HG03196 (cell line): Measurements from ENCODE around the gene CCDC70.

Experiments used
- ATAC-seq: cut with Tn5 transposase; IDR thresholded peaks from one replicate; pipeline ENCODE4 v1.9.1; 2021; ENCODE audit not compliant: unreplicated experiment

The CCDC70 gene

GRCh38 chr13:51856998-51857397, 4.8 kb upstream of the CCDC70 start:
- ATAC-seq = no peak

GRCh38 chr13:51858433-51859247, 3.1 kb upstream of the CCDC70 start:
- no peak for ATAC-seq

- ATAC-seq = no peak
Measured at GRCh38 chr13:51862957-51863356, 1.2 kb downstream of the CCDC70 start.

- ATAC-seq = no peak
Measured at GRCh38 chr13:51865838-51866237, 4.1 kb downstream of the CCDC70 start.

- no peak for ATAC-seq
Measured at GRCh38 chr13:51867062-51867461, 5.3 kb downstream of the CCDC70 start.

GRCh38 chr13:51869916-51870315, 8.1 kb downstream of the CCDC70 start:
- ATAC-seq = no peak

GRCh38 chr13:51870616-51871015, 8.8 kb downstream of the CCDC70 start:
- ATAC-seq = no peak

- ATAC-seq = no peak
Measured at GRCh38 chr13:51873117-51873798, 11.5 kb downstream of the CCDC70 start.

GRCh38 chr13:51873837-51874236, 12.1 kb downstream of the CCDC70 start:
- no peak for ATAC-seq

- no peak for ATAC-seq
Measured at GRCh38 chr13:51874651-51875050, 12.9 kb downstream of the CCDC70 start.

GRCh38 chr13:51879133-51879532, 17.4 kb downstream of the CCDC70 start:
- no peak for ATAC-seq

GRCh38 chr13:51881296-51881695, 19.5 kb downstream of the CCDC70 start:
- no peak for ATAC-seq

- ATAC-seq = no peak
Measured at GRCh38 chr13:51882570-51883225, 20.9 kb downstream of the CCDC70 start.

GRCh38 chr13:51883226-51883600, 21.4 kb downstream of the CCDC70 start:
- no peak for ATAC-seq

- no peak for ATAC-seq
Measured at GRCh38 chr13:51885651-51886050, 23.9 kb downstream of the CCDC70 start.

GRCh38 chr13:51887468-51887867, 25.7 kb downstream of the CCDC70 start:
- no peak for ATAC-seq

- no peak for ATAC-seq
Measured at GRCh38 chr13:51892657-51893056, 30.9 kb downstream of the CCDC70 start.

GRCh38 chr13:51894239-51894638, 32.5 kb downstream of the CCDC70 start:
- ATAC-seq = no peak

GRCh38 chr13:51895906-51896888, 34.4 kb downstream of the CCDC70 start:
- peak; percentile 55 for ATAC-seq

GRCh38 chr13:51900471-51900870, 38.7 kb downstream of the CCDC70 start:
- ATAC-seq = no peak

GRCh38 chr13:51902776-51903175, 41.0 kb downstream of the CCDC70 start:
- ATAC-seq = no peak
